Activated T-cell treated with anti-CD3 and anti-CD28 coated beads for 1 hour (primary cell): Measurements from ENCODE around the gene COL26A1.
"Not testable (repeated sequence)": the region's sequence is repeated elsewhere in the genome, so short reads cannot be mapped to it uniquely, and the experiment has no call there.

Experiments
- DNase-seq: peaks from one replicate; pipeline ENCODE4 v3.0.0-alpha.2; 2020; ENCODE audit warnings: low read depth

COL26A1 gene

DNA sequence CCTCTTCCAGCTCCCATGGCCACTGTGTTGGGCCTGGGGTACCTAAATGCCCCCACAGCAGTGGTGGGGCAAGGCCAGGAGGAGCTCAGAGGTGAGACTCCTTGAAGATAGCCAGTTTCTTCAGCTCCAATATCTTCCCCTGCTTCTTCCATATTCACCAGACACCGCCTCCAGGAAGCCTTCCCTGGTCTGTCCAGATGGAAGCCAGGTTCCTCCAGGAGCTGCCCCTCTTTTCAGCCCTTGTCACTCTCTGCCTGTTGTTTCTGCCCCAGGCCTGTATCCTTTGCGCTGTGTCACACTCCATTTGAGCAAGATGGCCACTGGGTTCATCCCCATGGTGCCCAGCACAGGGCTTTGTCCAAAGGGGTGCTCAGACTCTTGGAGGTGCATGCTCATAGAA lies 138.7 kb downstream of the COL26A1 start:
- no peak for DNase-seq

- DNase-seq = no peak
These were observed 139.9 kb downstream of the COL26A1 start for GRCh38 chr7:101502466-101503098.

- DNase-seq = not testable (repeated sequence)
These were observed 142.8 kb downstream of the COL26A1 start for GRCh38 chr7:101505510-101505909.

DNA sequence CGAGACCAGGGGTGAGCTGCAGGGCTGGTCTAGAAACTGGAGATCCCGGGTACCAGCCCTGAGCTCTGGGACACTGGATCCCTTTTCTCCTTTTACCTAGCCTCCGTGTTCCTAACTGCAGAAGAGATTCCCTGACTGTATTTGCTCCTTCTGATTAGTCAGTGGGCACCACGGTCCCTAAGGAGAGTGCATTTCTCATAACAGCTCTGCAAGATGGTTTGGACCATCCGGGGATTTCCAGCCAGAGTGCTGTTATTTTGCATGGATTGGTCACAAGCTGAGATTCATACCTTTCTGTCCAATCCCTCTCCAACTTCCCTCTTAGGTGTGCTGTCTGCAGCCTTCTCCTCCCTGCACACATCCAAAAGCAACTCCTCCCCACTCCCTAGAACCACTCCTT lies 143.9 kb downstream of the COL26A1 start:
- DNase-seq = no peak

- DNase-seq = no peak
These were observed 144.7 kb downstream of the COL26A1 start for GRCh38 chr7:101507327-101507726.

GRCh38 chr7:101507791-101508252 lies 145.1 kb downstream of the COL26A1 start:
- DNase-seq = no peak

GRCh38 chr7:101510297-101510696 lies 147.6 kb downstream of the COL26A1 start:
- DNase-seq = no peak

- DNase-seq = no peak
These were observed 149.3 kb downstream of the COL26A1 start for GRCh38 chr7:101511965-101512364.

DNA sequence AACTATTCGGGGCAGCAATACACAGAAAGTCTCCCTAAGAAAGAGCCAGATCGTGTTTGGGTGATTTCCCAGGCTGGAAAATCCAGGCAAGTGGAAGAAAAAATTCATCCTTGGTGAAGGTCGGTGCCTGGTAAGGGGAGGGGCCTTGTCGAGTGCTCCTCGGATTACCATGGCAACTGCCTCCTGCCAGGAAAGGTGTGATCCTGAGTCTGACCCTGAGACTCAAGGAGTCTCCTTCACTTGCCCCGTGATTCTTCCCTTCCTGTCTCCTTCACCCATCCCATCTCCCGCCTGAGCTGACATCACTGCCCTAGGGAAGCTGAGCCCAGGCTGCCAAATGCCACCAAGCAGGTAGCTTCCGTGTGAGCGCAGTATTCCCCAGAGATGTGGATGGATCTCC lies 154.2 kb downstream of the COL26A1 start:
- no peak for DNase-seq

DNA sequence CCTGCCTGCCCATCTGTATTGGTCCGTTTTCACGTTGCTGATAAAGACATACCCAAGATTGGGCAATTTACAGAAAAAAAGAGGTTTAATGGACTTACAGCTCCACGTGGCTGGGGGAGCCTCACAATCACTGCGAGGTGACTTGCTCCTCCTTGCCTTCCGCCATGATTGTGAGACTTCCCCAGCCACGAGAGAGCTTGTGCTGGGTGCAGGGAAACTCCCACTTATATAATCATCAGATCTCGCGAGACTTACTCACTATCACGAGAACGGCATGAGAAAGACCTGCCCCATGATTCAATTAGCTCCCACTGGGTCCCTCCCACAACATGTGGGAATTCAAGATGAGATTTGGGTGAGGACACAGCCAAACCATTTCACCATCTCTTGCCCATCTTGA lies 154.6 kb downstream of the COL26A1 start:
- DNase-seq = no peak

- DNase-seq = no peak
These were observed 155.7 kb downstream of the COL26A1 start for GRCh38 chr7:101518336-101518735.

GRCh38 chr7:101519324-101520023 lies 156.8 kb downstream of the COL26A1 start:
- DNase-seq = no peak

DNA sequence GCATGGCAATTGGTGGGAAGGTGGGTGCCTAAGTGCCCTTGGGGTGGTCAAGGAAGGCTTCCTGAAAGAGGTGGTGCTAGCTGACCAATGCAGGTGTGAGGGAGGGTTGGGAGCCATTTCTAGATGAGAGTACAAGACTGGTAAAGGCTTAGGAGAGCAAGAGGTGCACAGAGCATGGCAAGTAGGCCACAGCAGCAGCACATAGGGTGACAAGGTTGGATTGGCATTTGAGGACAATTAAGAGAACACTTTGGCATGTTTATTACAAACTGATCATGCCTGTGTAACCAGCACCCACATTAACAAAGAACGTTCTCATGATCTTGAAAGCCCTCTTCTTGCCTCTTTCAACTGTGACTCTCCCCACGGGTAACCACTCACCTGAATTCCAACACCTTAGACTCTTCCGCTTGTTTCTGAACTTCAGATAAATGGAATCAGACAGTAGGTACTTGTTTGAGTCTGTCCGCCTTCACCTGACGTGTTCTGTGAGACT lies 158.8 kb downstream of the COL26A1 start:
- DNase-seq = no peak

- no peak for DNase-seq
These were observed 159.3 kb downstream of the COL26A1 start for GRCh38 chr7:101522021-101522420.

GRCh38 chr7:101527844-101528667 lies 165.4 kb downstream of the COL26A1 start:
- no peak for DNase-seq

DNA sequence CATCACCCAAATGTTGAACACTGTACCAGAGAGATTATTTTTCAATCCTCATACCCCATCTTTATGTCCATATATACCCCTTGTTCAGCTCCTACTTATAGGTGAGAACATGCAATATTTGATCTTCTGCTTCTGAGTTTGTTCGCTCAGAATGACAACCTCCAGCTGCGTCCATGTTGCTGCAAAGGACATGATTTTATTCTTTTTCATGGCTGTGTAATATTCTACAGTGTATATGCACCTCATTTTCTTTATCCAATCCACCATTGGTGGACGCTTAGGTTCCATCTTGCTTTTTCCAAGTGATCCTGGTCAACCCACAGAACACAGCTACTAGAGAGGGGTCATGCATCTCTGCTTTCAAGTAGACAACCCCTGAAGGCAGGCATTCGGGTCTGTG lies 166.9 kb downstream of the COL26A1 start:
- DNase-seq = no peak

DNA sequence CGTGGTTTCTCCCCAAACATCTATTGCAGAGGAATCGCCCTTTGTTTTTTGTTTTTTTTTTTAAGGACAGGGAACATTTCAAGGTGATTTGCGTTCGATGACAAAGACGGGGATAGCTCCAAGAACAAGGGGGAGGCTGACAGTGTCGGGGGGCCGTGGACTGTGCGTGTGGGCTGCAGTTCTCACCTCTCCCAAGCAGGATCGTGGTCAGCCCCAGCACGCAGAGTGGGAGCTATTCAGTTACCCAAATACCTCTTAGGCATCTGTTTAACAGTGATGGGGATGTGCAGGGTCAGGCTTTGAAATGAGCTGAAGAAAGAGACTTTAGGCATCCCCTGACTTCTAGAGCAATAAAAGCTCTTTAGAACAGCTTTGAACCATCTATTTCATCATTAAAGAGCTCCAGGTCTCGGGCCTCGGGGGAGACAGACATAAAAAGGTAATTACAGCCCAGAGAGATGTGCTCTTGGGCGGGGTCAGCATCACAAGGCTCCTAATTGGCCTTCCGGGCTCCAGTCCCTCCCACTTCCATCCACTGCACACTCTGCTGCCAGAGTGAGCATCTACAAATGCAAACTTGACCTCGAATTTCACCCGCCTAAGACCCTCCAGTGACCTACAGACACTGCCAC lies 169.2 kb downstream of the COL26A1 start:
- no peak for DNase-seq

GRCh38 chr7:101532400-101533102 lies 169.9 kb downstream of the COL26A1 start:
- no peak for DNase-seq

- no peak for DNase-seq
These were observed 170.4 kb downstream of the COL26A1 start for GRCh38 chr7:101533103-101533465.

DNA sequence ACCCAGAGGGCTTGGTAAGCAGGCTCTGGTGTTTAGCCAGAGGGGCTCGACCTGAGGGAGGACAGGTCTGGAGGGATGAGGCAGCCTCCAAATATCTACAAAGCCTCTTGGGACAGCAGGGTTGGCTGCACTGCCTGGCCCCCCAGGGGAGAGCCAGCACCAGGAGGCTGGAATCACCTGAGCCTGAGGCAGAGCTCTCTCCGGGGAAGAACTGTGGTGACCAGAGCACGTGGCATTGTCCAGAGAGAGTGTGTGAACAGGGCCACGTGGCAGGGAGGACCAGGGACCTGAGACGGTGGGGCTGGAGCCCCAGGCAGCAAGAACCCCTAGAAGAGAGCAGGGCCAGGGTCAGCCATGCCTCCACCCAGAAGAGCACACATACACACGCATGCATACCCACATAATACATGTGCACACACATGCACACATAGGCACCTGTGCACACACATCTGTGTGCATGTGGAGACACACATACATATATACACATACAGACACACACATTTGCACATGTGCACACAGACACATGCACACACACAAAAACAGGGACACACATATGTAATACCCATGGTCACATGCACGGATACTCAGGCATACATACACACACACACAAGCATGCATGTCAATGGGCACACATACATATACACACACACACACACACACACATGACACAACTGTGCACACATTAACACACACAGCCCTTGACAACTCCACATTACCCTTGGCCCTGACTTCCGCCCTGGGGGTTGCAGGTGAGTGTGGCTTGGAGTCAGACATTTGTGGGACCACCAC lies 171.5 kb downstream of the COL26A1 start:
- no peak for DNase-seq

DNA sequence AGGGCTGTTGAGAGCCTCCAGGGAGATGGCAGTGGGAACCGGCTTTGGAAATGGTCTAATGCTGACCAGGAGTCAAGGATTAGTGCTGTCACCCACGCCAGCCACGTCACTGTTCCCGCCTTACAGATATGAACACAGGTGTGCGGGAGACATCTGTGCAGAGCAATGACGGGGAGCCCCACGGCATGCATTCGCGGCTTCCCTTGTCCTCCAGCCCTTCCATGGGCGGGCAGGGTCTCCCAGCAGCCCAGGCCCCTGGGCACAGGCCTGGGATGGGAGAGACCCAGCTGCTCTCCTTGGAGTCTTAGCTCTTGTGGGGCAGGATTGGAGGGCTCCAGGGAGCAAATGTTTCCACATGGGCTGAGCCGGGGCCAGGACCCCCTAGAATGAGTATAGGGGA lies 172.2 kb downstream of the COL26A1 start:
- no peak for DNase-seq
